OCI-LY7 (cell line): ENCODE results near the gene MIA3.

Source experiments
- CTCF ChIP-seq: fragments of 200-600 bp; sonication (generic); conservative IDR thresholded peaks from 2 replicates; pipeline ENCODE4 v1.5.1; 2014; ENCODE audit warnings: mild to moderate bottlenecking, antibody characterized with exemption, low read length, moderate library complexity, mixed read lengths
- EZH2phosphoT487 ChIP-seq: fragments of 200-600 bp; sonication (generic); IDR thresholded peaks from 2 replicates; pipeline ENCODE4 v1.6.1; 2018; ENCODE audit warnings: low read depth, borderline replicate concordance, mild to moderate bottlenecking, mixed run types, antibody characterized with exemption, low read length, moderate library complexity, mixed read lengths

DNA sequence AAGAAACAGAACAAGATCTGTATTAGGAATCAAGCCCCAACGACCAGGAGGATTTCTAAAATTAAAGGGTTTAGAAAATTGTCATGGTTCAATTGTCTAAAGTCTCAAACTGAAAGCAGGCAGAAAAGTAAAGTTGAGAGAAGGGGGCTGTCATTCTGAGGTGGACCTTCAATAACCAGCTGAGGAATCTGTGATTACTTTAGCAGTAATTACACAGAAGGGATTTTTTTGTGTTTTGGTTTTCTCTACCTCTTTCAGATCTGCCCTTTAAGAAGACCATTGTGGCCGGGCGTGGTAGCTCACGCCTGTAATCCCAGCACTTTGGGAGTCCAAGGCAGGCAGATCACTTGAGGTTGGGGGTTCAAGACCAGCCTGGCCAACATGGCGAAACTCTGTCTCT lies 77.0 kb downstream of the MIA3 start:
- no peak for TF ChIP-seq CTCF
- no peak for TF ChIP-seq EZH2phosphoT487
